C1 segment of cervical spinal cord (tissue), 14 donors: ENCODE results near the gene COL27A1.

ENCODE experiments used
- DNase-seq, 14 donors: peaks; one replicate each; lab custom pipeline; 2025; lab: John Stamatoyannopoulos, UW

Gene COL27A1

GRCh38 chr9:114334490-114334889 lies 179.2 kb downstream of the COL27A1 start:
- no peak for DNase-seq

- no peak for DNase-seq
These were observed 180.4 kb downstream of the COL27A1 start for GRCh38 chr9:114335745-114336144.

GRCh38 chr9:114336157-114336556 lies 180.8 kb downstream of the COL27A1 start:
- DNase-seq, result no peak

GRCh38 chr9:114336699-114337395 lies 181.5 kb downstream of the COL27A1 start:
- no peak for DNase-seq

GRCh38 chr9:114338187-114338586 lies 182.8 kb downstream of the COL27A1 start:
- no peak for DNase-seq

GRCh38 chr9:114339130-114339908 lies 184.0 kb downstream of the COL27A1 start:
- peak in 4 of 14 donors; percentile 5 to 54 (median 12) for DNase-seq

GRCh38 chr9:114341152-114341830 lies 186.0 kb downstream of the COL27A1 start:
- DNase-seq, result no peak

GRCh38 chr9:114341991-114342390 lies 186.7 kb downstream of the COL27A1 start:
- no peak for DNase-seq

- no peak for DNase-seq
These were observed 187.6 kb downstream of the COL27A1 start for GRCh38 chr9:114342755-114343440.

GRCh38 chr9:114343471-114344187 lies 188.3 kb downstream of the COL27A1 start:
- DNase-seq, result no peak

- DNase-seq, result no peak
These were observed 188.8 kb downstream of the COL27A1 start for GRCh38 chr9:114344188-114344566.

GRCh38 chr9:114344692-114345091 lies 189.4 kb downstream of the COL27A1 start:
- DNase-seq, result no peak

- DNase-seq, result no peak
These were observed 190.2 kb downstream of the COL27A1 start for GRCh38 chr9:114345493-114346065.

- DNase-seq, result no peak
These were observed 190.8 kb downstream of the COL27A1 start for GRCh38 chr9:114346146-114346545.

- peak in 12 of 14 donors; percentile 5 to 70 (median 54) for DNase-seq
These were observed 192.3 kb downstream of the COL27A1 start for GRCh38 chr9:114347675-114348074.

- DNase-seq, result no peak
These were observed 193.0 kb downstream of the COL27A1 start for GRCh38 chr9:114348261-114348905.

GRCh38 chr9:114348906-114349482 lies 193.7 kb downstream of the COL27A1 start:
- peak in 8 of 14 donors; percentile 27 to 82 (median 46) for DNase-seq

GRCh38 chr9:114349713-114350480 lies 194.6 kb downstream of the COL27A1 start:
- no peak for DNase-seq
